Endothelial cell of umbilical vein (primary cell): ENCODE measurements around the gene YEATS4. TPM values are rescaled to one million over a fixed set of nuclear protein-coding genes. Genes with fewer than 3 reads are reported as not detected.

ENCODE experiments used
- BruUV-seq: library from RNA; stranded (reverse); fragments of 400-500 nt; replicated peaks from 2 replicates; lab custom pipeline; 2021; lab: Mats Ljungman, UMichigan
- CTCF ChIA-PET: fragments of 300-600, 350-600 bp; sonication (Branson Sonifier 250); formaldehyde crosslinking; loops from one replicate; lab custom pipeline; 2021; ENCODE audit warnings: antibody characterized with exemption, inconsistent platforms; lab: Charles Lee
- POLR2A ChIA-PET: fragments of 300-600, 350-600 bp; sonication (Branson Sonifier 250); formaldehyde crosslinking; loops from one replicate; lab custom pipeline; 2021; ENCODE audit warnings: antibody characterized with exemption, inconsistent platforms; lab: Charles Lee
- DNase-seq: peaks from one replicate; pipeline ENCODE4 v3.0.0-alpha.2; 2011; ENCODE audit warnings: low read depth, low spot score
- FAIRE-seq: peaks from 2 replicates; lab custom pipeline; 2011; peaks lifted over from hg19 to GRCh38; lab: Jason Lieb, UNC
- H2AFZ ChIP-seq: 2 replicates; pipeline ENCODE4 v1.6.0; 2012; ENCODE audit warnings: low read depth, low read length, control low read depth, inconsistent platforms
- H3K27ac ChIP-seq: 2 replicates; pipeline ENCODE4 v1.5.1; 2011; ENCODE audit warnings: low read depth, mild to moderate bottlenecking, control low read depth, low read length, moderate library complexity; ENCODE audit not compliant: insufficient read depth
- H3K27me3 ChIP-seq, 2 experiments: 2 replicates each; pipeline versions ENCODE4 v1.6.0 to v1.6.1; 2011; ENCODE audit warnings: low read length in 2 of 2, mixed read lengths in 1 of 2; ENCODE audit not compliant: control insufficient read depth in 2 of 2, insufficient read depth in 2 of 2
- H3K36me3 ChIP-seq, 2 experiments: 2 replicates in 1 of 2; 3 replicates in 1 of 2; pipeline ENCODE4 v1.5.1; 2011; ENCODE audit warnings: low read length in 2 of 2, mild to moderate bottlenecking in 1 of 2, moderate library complexity in 1 of 2; ENCODE audit not compliant: control insufficient read depth in 2 of 2, insufficient read depth in 2 of 2; ENCODE audit errors: extremely low read depth in 1 of 2
- H3K4me1 ChIP-seq: 3 replicates; pipeline ENCODE4 v1.5.1; 2011; ENCODE audit warnings: mild to moderate bottlenecking, low read length; ENCODE audit not compliant: control insufficient read depth, insufficient read depth; ENCODE audit errors: extremely low read depth
- H3K4me2 ChIP-seq: 2 replicates; pipeline ENCODE4 v1.6.1; 2011; ENCODE audit warnings: low read length, control low read depth, mixed read lengths; ENCODE audit not compliant: insufficient read depth
- H3K4me3 ChIP-seq, 3 experiments: fragments of 200-600 bp in 1 of 3; sonication (generic), shearing (Covaris generic) in 1 of 3; replicated peaks in 1 of 3; 2 replicates each; pipeline ENCODE4 v1.5.1; 2011 to 2016; ENCODE audit warnings: control low read depth in 3 of 3, low read length in 3 of 3, mild to moderate bottlenecking in 2 of 3, inconsistent platforms in 1 of 3, low read depth in 1 of 3, moderate library complexity in 1 of 3; ENCODE audit not compliant: insufficient read depth in 1 of 3
- H3K79me2 ChIP-seq: 2 replicates; pipeline ENCODE4 v1.6.0; 2012; ENCODE audit warnings: low read length, inconsistent platforms; ENCODE audit not compliant: control insufficient read depth, insufficient read depth
- H3K9ac ChIP-seq: replicated peaks from 2 replicates; pipeline ENCODE3; 2011; ENCODE audit warnings: low read length, control low read depth; ENCODE audit not compliant: insufficient read depth; ENCODE audit errors: extremely low read depth
- H3K9me1 ChIP-seq: replicated peaks from 3 replicates; pipeline ENCODE4 v1.6.0; 2011; ENCODE audit warnings: mild to moderate bottlenecking, low read length; ENCODE audit not compliant: control insufficient read depth, insufficient read depth; ENCODE audit errors: extremely low read depth
- H3K9me3 ChIP-seq: replicated peaks from 2 replicates; pipeline ENCODE4 v1.5.1; 2012; ENCODE audit warnings: low read length, inconsistent platforms; ENCODE audit not compliant: control insufficient read depth, insufficient read depth
- H4K20me1 ChIP-seq: replicated peaks from 2 replicates; pipeline ENCODE3; 2011; ENCODE audit warnings: mild to moderate bottlenecking, low read length; ENCODE audit not compliant: control insufficient read depth, insufficient read depth; ENCODE audit errors: extremely low read depth
- EZH2 ChIP-seq: IDR thresholded peaks from 2 replicates; pipeline ENCODE4 v1.6.1; 2012; ENCODE audit warnings: borderline replicate concordance, low read depth, mild to moderate bottlenecking, moderate library complexity, low read length, inconsistent platforms; ENCODE audit not compliant: severe bottlenecking
- FOS ChIP-seq: IDR thresholded peaks from 2 replicates; pipeline ENCODE4 v1.6.1; 2011; ENCODE audit warnings: mild to moderate bottlenecking, low read length, moderate library complexity, borderline replicate concordance; ENCODE audit not compliant: insufficient read depth
- GATA2 ChIP-seq: IDR thresholded peaks from 2 replicates; pipeline ENCODE4 v1.7.0; 2011; ENCODE audit warnings: low read depth, mild to moderate bottlenecking, moderate library complexity, mixed read lengths, low read length; ENCODE audit not compliant: insufficient read length, insufficient read depth
- JUN ChIP-seq: IDR thresholded peaks from 2 replicates; pipeline ENCODE4 v1.6.1; 2011; ENCODE audit warnings: borderline replicate concordance, low read depth; ENCODE audit not compliant: insufficient read length, insufficient read depth
- MAX ChIP-seq: IDR thresholded peaks from 2 replicates; pipeline ENCODE4 v1.6.1; 2011; ENCODE audit not compliant: insufficient read depth, insufficient read length
- MYC ChIP-seq: IDR thresholded peaks from one replicate; pipeline ENCODE4 v1.6.1; 2011; ENCODE audit warnings: mild to moderate bottlenecking, low read depth, low read length
- POLR2A ChIP-seq: IDR thresholded peaks from 2 replicates; pipeline ENCODE4 v1.6.1; 2012; ENCODE audit warnings: low read depth, mild to moderate bottlenecking, control low read depth, low read length
- POLR2AphosphoS5 ChIP-seq: IDR thresholded peaks from 2 replicates; pipeline ENCODE4 v1.6.1; 2012; ENCODE audit warnings: low read depth, mild to moderate bottlenecking, control low read depth, low read length, moderate library complexity; ENCODE audit not compliant: insufficient read depth
- dilution Hi-C: fragments of 300-500 bp; cut with MboI; formaldehyde crosslinking; loops from one replicate; pipeline ENCODE4 v1.15.0; 2019; ENCODE audit warnings: low sequenced_read_pairs; ENCODE audit not compliant: extremely low pct_ligation_motif_present
- intact Hi-C: fragments of 100-400 bp; cut with micrococcal nuclease; formaldehyde crosslinking; loops from one replicate; pipeline ENCODE4 v1.10.0; 2022
- polyA plus RNA-seq, 4 experiments: library from polyadenylated mRNA; depleted of rRNA in 3 of 4; stranded (reverse) in 3 of 4; unstranded in 1 of 4; fragments of >200 nt; gene quantifications; 2 replicates each; pipeline versions ENCODE4 v1.2.1 to v1.2.3, GENCODE V29; 2011 to 2012; ENCODE audit warnings: missing spikeins in 1 of 4
- total RNA-seq: library from RNA; stranded (reverse); gene quantifications from 2 replicates; pipeline ENCODE4 v1.2.3, GENCODE V29; 2021
- TF ChIP-seq, protein P1 (sequence below), 2 donors: IDR thresholded peaks; 1 replicate in 1 of 2; 2 replicates in 1 of 2; pipeline ENCODE4 v1.5.1; 2011; ENCODE audit warnings: low read length in 2 of 2, mild to moderate bottlenecking in 2 of 2, moderate library complexity in 2 of 2, control low read depth in 1 of 2, inconsistent platforms in 1 of 2, low read depth in 1 of 2; ENCODE audit not compliant: insufficient read depth in 1 of 2; ENCODE audit errors: extremely low read depth in 1 of 2

The YEATS4 gene
- total and polyA plus RNA-seq, 2 donors (not counting 3 experiments of a cell fraction or from before 2014, with no cell fraction given) = 13.6 to 16.7 TPM

GRCh38 chr12:69337311-69338090 lies 22.0 kb upstream of the YEATS4 start:
- H3K27ac ChIP-seq = no peak overlapping the region
- H3K9me3 ChIP-seq = no peaks in the 10 kb centered on the region
- dilution Hi-C loops (no loop called here), intact Hi-C loops (no loop called here)
- no peak for TF ChIP-seq GATA2
- TF ChIP-seq POLR2AphosphoS5 = no peak
- no peak for TF ChIP-seq EZH2
- TF ChIP-seq JUN = no peak
- TF ChIP-seq FOS = no peak
- no peak for TF ChIP-seq POLR2A
- no peak for TF ChIP-seq MAX
- TF ChIP-seq, protein P1, sequence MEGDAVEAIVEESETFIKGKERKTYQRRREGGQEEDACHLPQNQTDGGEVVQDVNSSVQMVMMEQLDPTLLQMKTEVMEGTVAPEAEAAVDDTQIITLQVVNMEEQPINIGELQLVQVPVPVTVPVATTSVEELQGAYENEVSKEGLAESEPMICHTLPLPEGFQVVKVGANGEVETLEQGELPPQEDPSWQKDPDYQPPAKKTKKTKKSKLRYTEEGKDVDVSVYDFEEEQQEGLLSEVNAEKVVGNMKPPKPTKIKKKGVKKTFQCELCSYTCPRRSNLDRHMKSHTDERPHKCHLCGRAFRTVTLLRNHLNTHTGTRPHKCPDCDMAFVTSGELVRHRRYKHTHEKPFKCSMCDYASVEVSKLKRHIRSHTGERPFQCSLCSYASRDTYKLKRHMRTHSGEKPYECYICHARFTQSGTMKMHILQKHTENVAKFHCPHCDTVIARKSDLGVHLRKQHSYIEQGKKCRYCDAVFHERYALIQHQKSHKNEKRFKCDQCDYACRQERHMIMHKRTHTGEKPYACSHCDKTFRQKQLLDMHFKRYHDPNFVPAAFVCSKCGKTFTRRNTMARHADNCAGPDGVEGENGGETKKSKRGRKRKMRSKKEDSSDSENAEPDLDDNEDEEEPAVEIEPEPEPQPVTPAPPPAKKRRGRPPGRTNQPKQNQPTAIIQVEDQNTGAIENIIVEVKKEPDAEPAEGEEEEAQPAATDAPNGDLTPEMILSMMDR (IDR thresholded peaks at IDR 0.05; ENCODE audit: extremely low read depth in 1 of 2, insufficient read depth in 1 of 2, low read depth in 1 of 2, low read length in 2 of 2) = no peak
- no peak for TF ChIP-seq MYC
- H3K9ac ChIP-seq = no peak overlapping the region
- BruUV-seq = no TSS peak
- no peaks in the 10 kb centered on the region for H3K36me3 ChIP-seq
- DNase-seq (no peak), FAIRE-seq (peak; percentile 4)
- no peaks in the 10 kb centered on the region for H3K9me1 ChIP-seq
- H3K27me3 ChIP-seq = peaks cover 23 to 36% of the 10 kb centered on the region in 2 experiments
- no peaks in the 10 kb centered on the region for H3K79me2 ChIP-seq
- CTCF ChIA-PET = interaction anchor here (1.4 kb wide), 2 partner anchors 21 to 183 kb away, joined by 4 read pairs; no protein-coding TSS in a partner anchor
- POLR2A ChIA-PET = no interaction called here
- no peaks in the 10 kb centered on the region for H3K4me1 ChIP-seq
- H3K4me3 ChIP-seq = no peak overlapping the region
- no peak overlapping the region for H3K4me2 ChIP-seq
- no peaks in the 10 kb centered on the region for H4K20me1 ChIP-seq
- no peak overlapping the region for H2AFZ ChIP-seq
